GM10847 (cell line): ENCODE results near the gene KRT72.

Experiments used
- POLR2A ChIP-seq: IDR thresholded peaks from 2 replicates; pipeline ENCODE4 v1.6.1; 2011; ENCODE audit not compliant: insufficient read length; ENCODE audit errors: extremely low read depth

KRT72 gene

DNA sequence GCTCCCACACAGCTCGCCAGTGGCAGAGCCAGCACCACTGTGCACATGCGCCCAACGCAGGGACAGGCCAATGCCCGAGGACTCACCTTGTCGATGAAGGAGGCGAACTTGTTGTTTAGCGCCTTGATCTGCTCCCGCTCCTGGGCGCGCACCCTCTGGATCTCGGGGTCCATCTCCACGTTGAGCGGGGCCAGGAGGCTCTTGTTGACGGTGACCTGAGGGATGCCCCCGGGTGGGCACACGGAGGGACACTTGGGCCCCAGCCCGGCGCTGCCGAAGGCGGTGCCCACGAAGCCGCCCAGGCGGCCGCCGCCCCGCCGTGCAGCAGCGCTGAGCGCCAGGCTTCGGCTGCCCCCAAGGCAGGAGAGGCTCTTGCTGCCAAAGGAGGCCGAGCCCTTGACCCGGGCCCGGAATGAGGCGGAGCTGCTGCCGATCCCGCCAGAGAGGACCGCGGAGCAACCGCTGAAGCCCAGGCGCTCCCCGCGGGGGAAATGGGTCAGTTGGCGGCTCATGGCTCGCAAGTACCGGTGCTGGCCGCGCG, at the start of gene KRT72:
Gene KRT72 (minus strand): TSS at position 523 of the 541 bp plus-strand sequence. CDS start 11 bp downstream, at position 512.
- TF ChIP-seq POLR2A = no peak

DNA sequence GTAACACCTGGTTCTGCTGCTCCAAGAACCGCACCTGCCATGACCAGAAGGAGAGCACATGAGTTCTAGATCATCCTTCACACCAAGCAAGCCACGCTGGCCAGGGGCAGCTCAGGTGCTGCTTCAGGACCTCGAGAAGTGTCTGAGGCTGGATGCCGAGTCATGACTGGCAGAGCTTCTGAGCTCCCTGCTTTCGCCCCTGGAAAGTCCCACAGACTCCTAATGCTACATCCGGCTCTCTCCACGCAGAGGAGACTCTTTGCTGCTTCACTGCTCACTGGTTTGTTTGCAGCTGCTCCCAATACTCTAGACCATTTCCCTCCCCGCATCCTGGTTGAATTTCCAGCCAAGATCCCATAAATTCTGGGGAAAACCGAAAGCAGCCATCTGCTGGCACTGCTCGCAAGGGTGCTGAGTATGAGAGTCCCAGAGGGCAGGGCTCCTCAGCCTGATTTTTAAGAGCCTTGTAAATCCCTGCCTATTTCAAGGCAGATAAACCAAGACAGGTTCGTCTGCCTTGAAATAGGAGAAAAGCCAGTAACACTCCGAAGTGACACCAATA, 49.3 kb upstream of the KRT72 start:
- no peak for TF ChIP-seq POLR2A

DNA sequence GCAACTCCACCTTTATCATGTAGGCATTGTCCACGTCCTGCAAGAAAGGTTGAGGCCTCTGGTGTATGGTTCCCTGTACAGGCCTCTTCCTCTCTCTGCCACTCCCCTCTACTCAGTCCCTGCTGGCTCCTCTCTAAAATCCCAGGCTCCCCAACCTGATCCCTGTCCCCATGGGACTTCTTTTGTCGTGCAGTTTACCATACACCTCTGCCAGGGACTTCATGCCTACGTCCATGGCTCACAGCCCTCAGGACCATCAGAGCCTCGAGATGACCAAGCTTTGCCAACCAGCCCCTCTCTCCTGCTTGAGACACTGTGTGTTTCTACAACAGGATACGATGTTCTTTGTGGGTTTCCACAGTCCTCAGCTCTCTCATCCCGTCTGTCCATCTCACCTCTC, 47.8 kb upstream of the KRT72 start:
- no peak for TF ChIP-seq POLR2A

DNA sequence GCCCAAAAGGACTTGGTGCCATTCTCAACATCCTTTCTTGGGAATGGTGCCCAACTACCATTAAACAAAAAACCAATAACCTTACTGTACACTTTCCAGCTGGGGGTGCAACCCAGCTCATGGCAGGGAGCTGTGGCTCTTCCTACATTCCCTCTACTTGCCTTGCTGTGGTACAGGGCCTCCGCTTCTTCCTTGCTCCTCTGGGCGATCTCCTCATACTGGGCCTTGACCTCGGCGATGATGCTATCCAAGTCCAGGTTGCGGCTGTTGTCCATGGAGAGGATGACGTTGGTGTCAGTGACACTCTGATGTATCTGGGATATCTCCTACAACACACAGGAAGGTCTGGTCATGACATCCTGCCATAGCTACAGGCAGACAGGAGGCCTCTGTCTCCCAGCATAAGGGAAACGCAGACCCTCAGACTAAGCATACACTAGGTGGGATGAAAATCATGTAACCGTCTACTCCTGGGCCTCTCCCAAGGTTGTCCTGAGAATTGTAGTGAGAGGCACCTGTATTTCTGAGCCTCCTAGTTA, 46.8 kb upstream of the KRT72 start:
- TF ChIP-seq POLR2A = no peak

DNA sequence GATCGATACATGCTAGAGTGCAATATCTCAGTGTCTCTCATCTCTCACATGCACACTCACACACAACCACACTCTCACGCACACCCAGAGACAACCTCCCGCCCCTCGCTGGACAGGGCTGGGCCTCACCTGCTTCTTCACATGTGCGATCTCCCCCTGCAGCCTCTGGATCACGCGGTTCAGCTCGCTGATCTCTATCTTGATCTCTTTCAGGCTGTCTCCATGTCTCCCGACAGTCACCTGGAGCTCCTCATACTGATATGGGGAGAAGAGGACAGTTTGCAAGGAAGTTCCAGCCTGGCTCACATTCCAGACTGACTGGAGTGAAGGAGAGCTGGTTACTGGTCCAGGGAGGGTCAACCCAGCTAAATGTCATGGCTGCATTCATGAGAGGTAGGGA, 46.3 kb upstream of the KRT72 start:
- no peak for TF ChIP-seq POLR2A

DNA sequence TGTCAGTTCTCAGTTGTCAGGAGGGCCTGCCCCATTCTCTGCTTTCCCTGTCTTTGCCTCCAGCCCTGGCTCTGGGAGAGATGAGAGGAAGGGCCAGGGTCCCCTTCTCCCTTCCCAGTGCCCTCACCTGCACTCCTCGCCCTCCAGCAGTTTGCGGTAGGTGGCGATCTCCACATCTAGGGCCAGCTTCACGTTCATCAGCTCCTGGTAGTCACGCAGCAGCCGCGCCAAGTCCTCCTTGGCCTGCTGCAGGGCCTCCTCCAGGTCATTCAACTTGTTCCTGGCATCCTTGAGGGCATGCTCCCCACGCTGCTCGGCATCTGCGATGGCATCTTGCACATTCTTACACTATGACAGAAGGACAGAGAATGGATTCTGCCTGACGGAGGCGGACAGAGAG, 45.4 kb upstream of the KRT72 start:
- TF ChIP-seq POLR2A = no peak

DNA sequence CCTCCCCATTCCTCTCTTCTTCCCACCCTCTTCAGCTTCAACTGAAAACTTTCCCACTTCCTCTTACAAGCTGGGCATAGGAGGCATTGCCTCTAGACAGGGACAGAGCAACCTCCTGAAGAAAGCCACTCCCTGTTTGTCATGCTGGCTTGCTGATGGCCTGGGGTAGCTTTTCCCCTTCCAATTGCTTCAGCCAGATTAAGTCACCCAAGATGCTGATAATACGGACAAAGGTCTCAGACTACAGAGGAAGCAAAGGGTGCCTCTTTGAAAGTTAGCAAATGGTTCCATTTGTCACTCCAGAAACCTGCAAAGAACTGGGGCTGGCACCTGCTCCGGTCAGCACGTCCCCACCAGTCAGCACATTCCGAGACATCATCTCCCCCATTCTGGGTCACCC, 44.7 kb upstream of the KRT72 start:
- TF ChIP-seq POLR2A = no peak

DNA sequence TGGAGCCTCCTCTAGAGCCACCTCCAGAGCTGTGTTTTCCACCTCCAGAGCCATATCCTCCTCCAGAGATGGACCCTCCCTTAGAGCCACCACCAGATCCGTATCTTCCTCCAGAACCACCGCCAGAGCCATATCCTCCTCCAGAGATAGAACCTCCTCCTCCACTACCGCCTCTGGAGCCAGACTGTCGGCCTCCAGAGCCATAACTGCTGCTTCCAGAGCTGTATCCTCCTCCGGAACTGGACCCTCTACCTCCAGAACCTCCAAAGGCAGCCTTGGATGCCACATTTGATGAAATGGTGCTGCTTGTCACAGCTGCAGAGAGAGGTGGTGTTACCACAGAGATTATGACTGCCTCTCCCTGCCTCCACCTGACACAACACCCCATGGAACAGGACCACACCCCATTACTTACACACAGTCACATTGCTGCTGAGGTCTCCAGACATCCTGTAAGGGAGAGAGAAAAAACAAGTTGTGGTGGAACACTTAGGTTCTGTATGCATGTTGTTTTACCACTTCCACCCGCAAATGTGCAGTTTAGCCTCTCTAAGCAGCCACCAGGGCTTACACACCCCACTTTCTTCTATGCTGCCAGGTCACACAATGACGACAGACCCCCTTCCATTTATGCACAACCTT, 44.0 kb upstream of the KRT72 start:
- TF ChIP-seq POLR2A = no peak

DNA sequence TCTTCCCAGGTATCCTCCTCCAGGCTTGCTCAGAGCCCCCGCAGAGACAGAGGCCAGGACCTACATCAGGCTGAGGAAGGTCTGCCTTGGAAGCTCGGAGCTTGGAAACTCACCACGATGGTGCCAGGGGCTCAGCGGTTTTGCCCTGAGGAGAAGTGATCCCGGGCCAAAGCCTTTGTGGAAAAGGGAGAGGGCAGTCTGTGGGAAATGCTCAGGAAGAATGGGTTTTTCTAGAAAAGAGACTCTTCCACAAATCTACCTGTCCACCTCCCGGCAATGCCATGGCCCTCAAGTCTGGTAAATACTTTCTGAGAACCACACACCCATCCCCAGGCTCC, 42.8 kb upstream of the KRT72 start:
- no peak for TF ChIP-seq POLR2A

DNA sequence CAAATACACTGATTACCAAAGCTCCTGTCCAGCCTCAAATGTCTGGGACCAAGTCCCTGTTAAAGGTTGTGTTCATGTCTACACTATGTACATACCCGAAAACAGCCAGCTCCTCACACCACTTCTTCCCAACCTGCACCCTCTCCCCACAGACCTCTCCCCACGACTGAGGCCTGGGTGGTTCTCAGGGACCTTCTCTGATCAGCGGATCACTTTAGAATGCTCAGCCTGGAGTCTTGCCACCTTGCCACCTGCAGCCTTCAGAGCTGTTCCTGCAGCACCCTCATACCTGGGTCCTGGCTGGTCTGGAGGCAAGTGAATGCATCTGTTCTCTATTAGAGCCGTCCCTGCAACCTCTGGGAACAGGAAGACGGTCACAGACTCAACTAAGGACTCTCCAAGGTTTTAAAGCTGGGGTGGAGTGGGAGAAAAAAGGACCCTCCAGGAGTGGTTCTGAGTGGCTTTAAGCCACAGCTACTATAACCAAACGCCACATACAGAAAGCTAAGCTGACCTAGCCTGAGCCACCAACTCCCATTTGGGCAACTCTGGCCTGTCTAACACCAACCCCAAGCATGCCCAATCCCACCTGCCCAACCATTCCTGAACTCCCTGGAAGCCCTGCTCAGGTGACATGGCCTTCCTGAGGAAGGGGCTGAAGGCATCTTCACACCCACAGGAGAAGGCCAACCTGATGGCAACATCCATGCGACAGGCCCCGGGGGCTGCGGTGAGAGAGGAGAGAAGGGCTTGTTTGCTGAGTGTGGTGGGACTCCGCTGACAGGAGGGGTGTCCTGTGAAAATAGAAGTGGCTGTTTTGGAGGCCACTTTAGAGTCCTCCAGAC, 42.2 kb upstream of the KRT72 start:
- TF ChIP-seq POLR2A = no peak

DNA sequence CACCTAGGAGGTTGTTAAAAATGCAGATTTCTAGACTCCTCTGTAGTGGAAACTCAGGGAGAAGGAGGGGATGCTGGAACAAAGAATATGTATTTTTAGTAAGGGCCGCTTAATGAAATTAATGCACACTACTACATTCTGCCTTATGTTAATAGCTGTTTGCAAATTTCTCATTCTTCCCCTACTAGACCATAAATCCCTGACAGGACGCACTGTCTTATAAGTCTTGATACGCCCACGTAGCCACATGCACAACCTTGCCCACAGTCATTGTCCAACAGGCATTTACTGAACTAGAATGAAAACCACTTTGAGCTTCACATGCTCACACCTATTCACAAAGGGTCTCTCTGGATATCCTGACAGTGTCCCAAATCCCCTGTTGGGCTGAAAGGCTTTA, 40.2 kb upstream of the KRT72 start:
- TF ChIP-seq POLR2A = no peak

DNA sequence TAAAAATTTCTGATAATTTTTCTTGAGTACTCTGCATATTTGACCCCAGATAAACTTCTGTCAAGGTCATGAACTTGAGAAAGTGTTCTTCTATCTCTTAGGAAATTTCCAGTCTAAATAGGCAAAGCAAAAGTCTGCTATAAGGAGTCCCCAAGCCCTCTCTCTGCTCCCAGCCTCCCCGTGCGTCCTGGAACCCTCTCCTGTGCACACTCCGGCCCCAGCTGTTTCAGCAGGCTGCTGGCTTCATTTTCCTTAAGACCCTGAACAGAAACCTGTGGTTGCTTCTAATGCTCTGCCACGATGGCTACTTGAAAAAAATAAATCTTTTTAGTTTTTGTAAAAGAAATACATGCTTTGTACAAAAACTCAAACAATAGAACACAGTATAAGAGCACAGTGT, 36.0 kb upstream of the KRT72 start:
- no peak for TF ChIP-seq POLR2A

DNA sequence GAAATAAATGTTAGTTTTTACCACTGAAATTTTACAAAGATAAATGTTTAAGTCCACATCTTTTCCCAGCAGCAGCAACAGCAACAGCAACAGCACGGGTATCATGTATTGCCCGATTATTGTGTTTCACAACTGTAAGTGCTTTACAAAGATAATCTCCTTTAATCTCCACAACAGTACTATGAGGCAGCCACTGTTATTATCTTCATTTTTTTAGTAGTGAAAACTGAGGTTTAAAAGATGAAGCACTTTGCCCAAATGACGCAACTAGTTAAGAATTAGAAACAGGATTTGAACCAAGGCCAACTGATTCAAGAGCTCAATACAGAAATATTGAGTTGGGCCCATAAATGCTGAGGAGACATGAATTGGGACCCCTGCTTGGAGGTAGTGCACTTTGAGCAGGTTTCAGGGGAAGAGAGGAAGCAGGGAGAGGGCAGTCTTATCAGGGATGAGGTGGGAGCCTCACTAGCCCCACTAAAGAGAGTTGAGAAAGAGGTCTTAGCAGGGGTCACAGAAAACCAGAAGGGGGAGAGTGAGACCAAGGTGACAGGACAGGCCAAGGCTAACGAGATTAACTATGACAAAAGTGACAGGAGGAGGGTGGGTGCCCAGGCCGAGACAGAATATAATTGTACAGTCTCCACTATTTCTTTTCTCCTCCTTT, 35.5 kb upstream of the KRT72 start:
- TF ChIP-seq POLR2A = no peak

DNA sequence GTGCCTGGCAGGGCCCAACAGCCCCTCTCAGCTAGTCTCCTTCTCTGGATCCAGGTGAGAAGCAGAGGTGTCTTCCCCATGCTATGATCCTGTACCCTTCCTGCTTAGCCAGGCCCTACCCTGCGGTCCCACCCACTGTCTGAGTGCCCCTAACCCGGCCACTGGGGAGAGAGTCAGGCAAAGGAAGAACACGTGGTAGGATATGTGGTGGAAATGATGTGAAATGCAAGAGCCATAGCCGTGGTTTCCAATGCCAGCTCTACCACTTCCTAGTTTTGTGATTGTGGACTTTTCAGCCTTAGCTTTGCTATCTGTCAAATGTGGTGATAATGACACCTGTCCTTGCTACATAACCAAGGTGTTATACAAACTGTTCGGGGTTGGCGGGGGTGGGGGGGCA, 34.9 kb upstream of the KRT72 start:
- TF ChIP-seq POLR2A = no peak

DNA sequence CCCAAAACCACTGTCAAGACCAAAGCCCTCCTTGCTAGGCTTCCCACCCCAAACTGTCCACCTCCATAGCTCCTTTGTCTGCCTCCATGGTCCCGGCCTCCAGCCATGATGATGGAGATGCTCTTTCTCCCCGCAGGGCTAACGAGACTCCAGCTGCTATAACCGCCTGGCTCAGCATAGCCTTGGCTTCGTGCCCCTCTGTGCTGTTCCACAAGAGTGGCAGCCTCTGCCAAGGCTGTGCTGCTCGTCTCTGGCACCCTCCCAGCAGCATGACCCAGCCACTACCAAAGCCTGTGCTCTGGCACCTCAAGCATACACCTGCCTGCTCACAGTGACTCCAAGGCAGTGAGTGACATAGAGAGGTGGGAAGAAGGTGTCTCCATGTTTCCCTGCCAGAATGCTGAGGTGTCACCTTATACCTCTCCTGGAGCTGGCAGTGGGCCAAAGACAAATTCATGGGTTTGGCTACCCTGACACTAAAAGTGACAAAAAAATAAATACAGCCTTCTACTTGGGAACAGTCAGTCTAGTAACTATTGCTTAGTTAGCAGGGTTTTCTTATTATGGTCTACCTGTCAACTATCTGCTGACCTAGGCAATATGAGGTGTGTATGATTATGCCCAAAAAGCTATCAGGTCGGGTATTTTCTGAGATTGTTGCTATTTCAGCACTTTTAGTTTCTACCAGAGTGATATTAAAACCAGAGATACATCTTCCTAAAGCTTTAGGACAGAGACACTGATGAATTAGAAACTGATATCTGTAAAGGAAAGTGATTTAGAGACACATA, 33.2 kb upstream of the KRT72 start:
- TF ChIP-seq POLR2A = no peak
